ENCODE data around the gene KCNC3. TPM values are rescaled to one million over a fixed set of nuclear protein-coding genes. Genes with fewer than 3 reads are reported as not detected.
"Not testable (repeated sequence)": the region's sequence is repeated elsewhere in the genome, so short reads cannot be mapped to it uniquely, and the experiment has no call there.

The KCNC3 gene
- total RNA-seq, 2 experiments from 2014 or later, result 5.4 to 6.2 TPM

- Mint-ChIP-seq H3K4me1 (ENCODE audit: low read depth) (peaks cover 39% of the 10 kb centered on the region), H3K27ac (no peak overlapping the region), H3K36me3 (peaks cover 9% of the 10 kb centered on the region), H3K27me3 (no peaks in the 10 kb centered on the region), H3K4me3 (no peak overlapping the region), H3K9me3 (peaks cover 6% of the 10 kb centered on the region)
- ChIA-PET POLR2A (no interaction called here), CTCF (interaction anchor here (1.1 kb wide), 1 partner anchor 21 kb away, joined by 3 read pairs; the partner anchor contains the start of gene KCNC3)
- intact Hi-C loops (cut with micrococcal nuclease), result no loop called here
- no peak for DNase-seq
Observed at GRCh38 chr19:50349277-50350057, 20.3 kb upstream of the KCNC3 start.

DNA sequence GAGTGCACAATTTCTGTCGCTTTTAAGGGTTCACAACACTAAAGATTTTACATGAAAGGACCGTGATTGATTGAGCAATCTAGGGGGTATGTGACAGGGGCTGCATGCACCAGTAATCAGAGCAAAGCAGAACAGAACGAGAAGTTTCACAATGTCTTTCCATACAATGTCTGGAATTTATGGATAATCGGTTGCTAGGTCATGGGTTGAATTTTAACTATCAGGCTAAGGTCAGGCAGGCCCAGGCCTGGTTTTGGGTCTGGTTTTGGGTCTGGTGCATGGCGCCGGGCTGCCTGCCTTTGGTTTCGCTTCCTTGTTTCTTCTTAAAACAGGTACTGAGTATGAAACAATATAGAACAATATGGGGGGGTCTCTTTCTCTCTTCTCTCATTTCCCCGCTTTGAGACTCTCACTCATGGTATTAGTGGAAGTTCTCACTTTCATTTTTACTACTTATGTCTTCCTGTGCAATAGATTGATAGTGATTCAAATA lies 18.0 kb upstream of the KCNC3 start:
- Mint-ChIP-seq H3K4me3 (peak overlapping the region; percentile 55), H3K36me3 (peaks cover 15% of the 10 kb centered on the region), H3K27ac (peak overlapping the region; percentile 96), H3K4me1 (ENCODE audit: low read depth) (peaks cover 45% of the 10 kb centered on the region)
- DNase-seq, result peak; percentile 78
- CTCF ChIA-PET, result interaction anchor here (0.7 to 2.7 kb wide), 6 partner anchors 10 to 21 kb away, joined by 3 to 10 read pairs (median 5); partner anchors contain the start of gene KCNC3
- intact Hi-C loops (cut with micrococcal nuclease), result loop anchor here (1.0 kb wide), 2 partner anchors 16 to 18 kb away; partner anchors contain the start of gene KCNC3
- H3K9me3 Mint-ChIP-seq, H3K27me3 Mint-ChIP-seq: not testable (repeated sequence)
- POLR2A ChIA-PET, result interaction anchor here (0.8 to 1.3 kb wide), 2 partner anchors 11 to 13 kb away, joined by 3 read pairs; no protein-coding TSS in a partner anchor

- Mint-ChIP-seq H3K4me1 (ENCODE audit: low read depth) (peaks cover 50% of the 10 kb centered on the region), H3K36me3 (peaks cover 17% of the 10 kb centered on the region), H3K27ac (peak overlapping the region; percentile 70), H3K9me3 (peaks cover 6% of the 10 kb centered on the region), H3K27me3 (no peaks in the 10 kb centered on the region), H3K4me3 (peak overlapping the region; percentile 65)
- ChIA-PET CTCF (interaction anchor here (1.5 kb wide), 1 partner anchor 13 kb away, joined by 6 read pairs; no protein-coding TSS in a partner anchor), POLR2A (no interaction called here)
- DNase-seq, result no peak
- intact Hi-C loops (cut with micrococcal nuclease), result no loop called here
Observed at GRCh38 chr19:50344661-50345318, 15.6 kb upstream of the KCNC3 start.

DNA sequence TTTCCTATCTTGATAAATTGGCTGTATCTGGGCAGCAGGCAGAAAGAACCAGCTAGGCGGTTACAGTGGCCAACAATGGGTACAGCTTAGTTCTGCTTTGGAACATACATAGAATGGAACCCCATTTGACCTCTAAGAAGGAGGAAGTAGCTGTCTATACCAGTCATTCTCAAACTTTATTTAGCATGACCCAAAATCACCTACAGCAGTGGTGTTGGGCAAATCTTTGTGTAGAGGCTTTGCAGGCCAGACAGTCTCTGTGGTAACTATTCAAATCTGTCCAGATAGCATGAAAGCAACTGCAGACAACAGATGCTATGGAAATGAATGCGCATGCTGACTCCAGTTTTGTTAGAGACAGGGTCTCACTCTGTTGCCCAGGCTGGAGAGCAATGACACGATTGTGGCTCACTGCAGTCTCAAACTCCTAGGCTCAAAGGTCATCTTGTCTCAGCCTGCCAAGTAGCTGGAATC lies 12.0 kb upstream of the KCNC3 start:
- Mint-ChIP-seq H3K4me1 (ENCODE audit: low read depth) (peaks cover 20% of the 10 kb centered on the region), H3K27me3 (no peaks in the 10 kb centered on the region), H3K9me3 (peaks cover 5% of the 10 kb centered on the region), H3K27ac (no peak overlapping the region), H3K36me3 (peaks cover 23% of the 10 kb centered on the region), H3K4me3 (no peak overlapping the region)
- intact Hi-C loops (cut with micrococcal nuclease), result no loop called here
- ChIA-PET POLR2A (no interaction called here), CTCF (interaction anchor here (0.6 to 2.5 kb wide), 2 partner anchors 13 to 1013 kb away, joined by 4 to 7 read pairs; partner anchors contain the start of gene KCNC3)
- peak; percentile 26 for DNase-seq

GRCh38 chr19:50340331-50340730 lies 11.2 kb upstream of the KCNC3 start:
- DNase-seq, result no peak
- Mint-ChIP-seq H3K4me1 (ENCODE audit: low read depth) (peaks cover 24% of the 10 kb centered on the region), H3K9me3 (peaks cover 4% of the 10 kb centered on the region), H3K27me3 (no peaks in the 10 kb centered on the region), H3K27ac (no peak overlapping the region), H3K4me3 (no peak overlapping the region), H3K36me3 (peaks cover 26% of the 10 kb centered on the region)
- POLR2A ChIA-PET, result no interaction called here
- intact Hi-C loops (cut with micrococcal nuclease), result no loop called here
- CTCF ChIA-PET, result interaction anchor here (0.5 to 2.5 kb wide), 2 partner anchors 12 to 214 kb away, joined by 4 to 7 read pairs; partner anchors contain the start of gene KCNC3

DNA sequence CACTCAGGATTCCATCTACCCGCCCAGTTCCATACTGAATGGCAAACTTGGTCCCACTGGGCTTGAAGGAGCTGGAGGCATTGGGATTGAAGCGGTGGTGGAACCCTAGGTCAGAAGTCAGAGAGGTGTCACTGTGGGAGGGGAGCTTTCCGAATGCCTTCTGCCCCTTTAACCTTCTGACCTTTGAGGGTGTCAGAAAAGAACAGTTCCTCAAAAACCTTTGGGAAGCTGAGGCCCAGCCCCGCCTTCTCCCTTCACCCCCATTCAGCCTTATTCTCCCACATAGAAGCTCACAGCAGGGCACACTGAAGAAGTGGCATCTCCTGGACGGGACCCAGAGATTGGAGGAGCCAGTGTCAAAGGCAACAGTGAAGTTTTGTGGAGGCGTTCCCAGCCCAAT lies 7.9 kb upstream of the KCNC3 start:
- H3K4me3 Mint-ChIP-seq, H3K27ac Mint-ChIP-seq, POLR2A ChIA-PET, DNase-seq, H3K9me3 Mint-ChIP-seq: not testable (repeated sequence)
- intact Hi-C loops (cut with micrococcal nuclease), result loop anchor here (10.0 kb wide), 1 partner anchor 468 kb away; no protein-coding TSS in a partner anchor
- Mint-ChIP-seq H3K4me1 (ENCODE audit: low read depth) (peaks cover 42% of the 10 kb centered on the region), H3K36me3 (peaks cover 22% of the 10 kb centered on the region), H3K27me3 (peaks cover 17% of the 10 kb centered on the region)
- CTCF ChIA-PET, result interaction anchor here (0.8 to 1.7 kb wide), 2 partner anchors 10 to 20 kb away, joined by 3 to 4 read pairs; no protein-coding TSS in a partner anchor

GRCh38 chr19:50334741-50335421 lies 5.7 kb upstream of the KCNC3 start:
- Mint-ChIP-seq H3K4me3 (peak overlapping the region; percentile 5), H3K4me1 (ENCODE audit: low read depth) (peaks cover 53% of the 10 kb centered on the region)

GRCh38 chr19:50333737-50334617 lies 4.8 kb upstream of the KCNC3 start:
- peak overlapping the region; percentile 94 for H3K27ac Mint-ChIP-seq
- ChIA-PET CTCF (interaction anchor here (0.6 to 2.0 kb wide), 5 partner anchors 13 to 126 kb away, joined by 4 to 11 read pairs (median 5); no protein-coding TSS in a partner anchor), POLR2A (interaction anchor here (0.7 to 1.1 kb wide), 4 partner anchors 13 to 50 kb away, joined by 3 read pairs; partner anchors contain the start of gene POLD1)
- peak; percentile 87 for DNase-seq
- H3K9me3 Mint-ChIP-seq, result no peaks in the 10 kb centered on the region
- H3K36me3 Mint-ChIP-seq, result peaks cover 25% of the 10 kb centered on the region
- H3K27me3 Mint-ChIP-seq, result peaks cover 34% of the 10 kb centered on the region
- intact Hi-C loops (cut with micrococcal nuclease), result loop anchor here (1.0 to 10.0 kb wide), 3 partner anchors 42 to 471 kb away; partner anchors contain the start of genes NR1H2 and POLD1
- peak overlapping the region; percentile 79 for H3K4me3 Mint-ChIP-seq
- peaks cover 59% of the 10 kb centered on the region for H3K4me1 Mint-ChIP-seq (ENCODE audit: low read depth)

More at GRCh38 chr19:50334741-50335421, 5.7 kb upstream of the KCNC3 start:
- no peak for DNase-seq
- intact Hi-C loops (cut with micrococcal nuclease), result loop anchor here (10.0 kb wide), 1 partner anchor 470 kb away; no protein-coding TSS in a partner anchor
- ChIA-PET CTCF (interaction anchor here (0.6 to 2.0 kb wide), 6 partner anchors 12 to 390 kb away, joined by 3 to 11 read pairs (median 4); no protein-coding TSS in a partner anchor), POLR2A (interaction anchor here (0.9 to 1.1 kb wide), 3 partner anchors 12 to 126 kb away, joined by 3 read pairs; no protein-coding TSS in a partner anchor)
- Mint-ChIP-seq H3K27me3 (peaks cover 29% of the 10 kb centered on the region), H3K36me3 (peaks cover 22% of the 10 kb centered on the region), H3K9me3 (no peaks in the 10 kb centered on the region), H3K27ac (peak overlapping the region; percentile 71)

- peaks cover 23% of the 10 kb centered on the region for H3K36me3 Mint-ChIP-seq
- H3K27me3 Mint-ChIP-seq, result peaks cover 34% of the 10 kb centered on the region
- DNase-seq, result peak; percentile 97
- no peaks in the 10 kb centered on the region for H3K9me3 Mint-ChIP-seq
- intact Hi-C loops (cut with micrococcal nuclease), result loop anchor here (1.0 to 10.0 kb wide), 3 partner anchors 43 to 472 kb away; partner anchors contain the start of genes NR1H2 and POLD1
- peak overlapping the region; percentile 79 for H3K4me3 Mint-ChIP-seq
- ChIA-PET POLR2A (interaction anchor here (0.7 to 1.0 kb wide), 2 partner anchors 32 to 51 kb away, joined by 3 read pairs; partner anchors contain the start of gene POLD1), CTCF (interaction anchor here (1.5 to 2.0 kb wide), 4 partner anchors 24 to 127 kb away, joined by 4 to 11 read pairs (median 6); no protein-coding TSS in a partner anchor)
- peaks cover 59% of the 10 kb centered on the region for H3K4me1 Mint-ChIP-seq (ENCODE audit: low read depth)
- H3K27ac Mint-ChIP-seq, result peak overlapping the region; percentile 94
Observed at GRCh38 chr19:50333235-50333736, 4.1 kb upstream of the KCNC3 start.

Data from activated CD4-positive, alpha-beta memory T cell treated with anti-CD3 and anti-CD28 coated beads for 36 hours (primary cell).